ENCODE results near the gene CPPED1.

GRCh38 chr16:12674524-12674923 is 129.2 kb downstream of the CPPED1 start:
- no peak for TF ChIP-seq EZH2 (IDR thresholded peaks at IDR 0.05)
- TF ChIP-seq RAD21 (IDR thresholded peaks at IDR 0.05; ENCODE audit: low read depth), result no peak
